GM23338 (cell line): Measurements from ENCODE around the gene TBX1. TPM values are rescaled to one million over a fixed set of nuclear protein-coding genes. Genes with fewer than 3 reads are reported as not detected.

Experiments used
- ATAC-seq: fragments of 200-7000 bp; cut with Tn5 transposase; 3 replicates; pipeline ENCODE4 v1.9.1; 2020
- DNase-seq: peaks from one replicate; pipeline ENCODE4 v3.0.0-alpha.2; 2015; ENCODE audit warnings: low spot score
- H2AFZ ChIP-seq: fragments of 200-600 bp; sonication (generic); 2 replicates; pipeline ENCODE4 v1.8.0; 2016; ENCODE audit warnings: antibody characterized with exemption, mild to moderate bottlenecking, moderate library complexity
- H3F3A ChIP-seq: fragments of 200-600 bp; sonication (generic); replicated peaks from 2 replicates; pipeline ENCODE4 v1.8.0; 2017; ENCODE audit warnings: antibody characterized with exemption, mixed run types, low read depth
- H3K27ac ChIP-seq: fragments of 200-600 bp; sonication (generic); 2 replicates; pipeline ENCODE4 v1.6.1; 2016; ENCODE audit warnings: low read depth
- H3K27me3 ChIP-seq: fragments of 200-600 bp; sonication (generic); 2 replicates; pipeline ENCODE4 v1.8.0; 2016; ENCODE audit warnings: mild to moderate bottlenecking, mixed run types, moderate library complexity; ENCODE audit not compliant: insufficient read depth
- H3K36me3 ChIP-seq: fragments of 200-600 bp; sonication (generic); 2 replicates; pipeline ENCODE4 v1.8.0; 2016; ENCODE audit warnings: mild to moderate bottlenecking; ENCODE audit not compliant: insufficient read depth
- H3K4me1 ChIP-seq: fragments of 200-600 bp; sonication (generic); 2 replicates; pipeline ENCODE4 v1.8.0; 2016; ENCODE audit warnings: mild to moderate bottlenecking, moderate library complexity; ENCODE audit not compliant: insufficient read depth
- H3K4me2 ChIP-seq: fragments of 200-600 bp; sonication (generic); 2 replicates; pipeline ENCODE4 v1.7.1; 2017; ENCODE audit warnings: mixed run types
- H3K4me3 ChIP-seq: fragments of 200-600 bp; sonication (generic); 2 replicates; pipeline ENCODE4 v1.6.1; 2016; ENCODE audit warnings: mixed run types
- H3K79me2 ChIP-seq: fragments of 200-600 bp; sonication (generic); replicated peaks from 2 replicates; pipeline ENCODE4 v1.8.0; 2017; ENCODE audit warnings: mild to moderate bottlenecking; ENCODE audit not compliant: insufficient read depth
- H3K9me2 ChIP-seq: fragments of 200-600 bp; sonication (generic); 2 replicates; pipeline ENCODE4 v1.8.0; 2017; ENCODE audit not compliant: insufficient read depth
- H4K20me1 ChIP-seq: fragments of 200-600 bp; sonication (generic); replicated peaks from 2 replicates; pipeline ENCODE4 v1.8.0; 2017; ENCODE audit warnings: mild to moderate bottlenecking; ENCODE audit not compliant: insufficient read depth
- H3K27ac Mint-ChIP-seq: 2 replicates; pipeline ENCODE4 v1.8.0; 2020; ENCODE audit warnings: inconsistent platforms, mild to moderate bottlenecking, moderate library complexity, mixed read lengths
- H3K27me3 Mint-ChIP-seq: 3 replicates; pipeline ENCODE4 v1.8.0; 2022; ENCODE audit warnings: low read depth, mild to moderate bottlenecking, moderate library complexity, mixed read lengths, inconsistent platforms; ENCODE audit not compliant: insufficient read depth, poor library complexity
- H3K36me3 Mint-ChIP-seq: 3 replicates; pipeline ENCODE4 v1.8.0; 2021; ENCODE audit warnings: low read depth, mild to moderate bottlenecking, inconsistent platforms, moderate library complexity, mixed read lengths
- H3K4me1 Mint-ChIP-seq: 3 replicates; pipeline ENCODE4 v1.8.0; 2020; ENCODE audit warnings: mild to moderate bottlenecking, inconsistent platforms, mixed read lengths
- H3K4me3 Mint-ChIP-seq: 3 replicates; pipeline ENCODE4 v1.8.0; 2021; ENCODE audit warnings: moderate library complexity, mild to moderate bottlenecking, inconsistent platforms, mixed read lengths
- H3K9me3 Mint-ChIP-seq: 3 replicates; pipeline ENCODE4 v1.8.0; 2020; ENCODE audit warnings: moderate library complexity, mild to moderate bottlenecking, inconsistent platforms, mixed read lengths
- CREB1 ChIP-seq: fragments of 250-450 bp; sonication (Bioruptor Pico); IDR thresholded peaks from 2 replicates; pipeline ENCODE4 v1.5.0; 2020; ENCODE audit warnings: low read depth, mild to moderate bottlenecking, moderate library complexity
- CTCF ChIP-seq, 2 experiments: fragments of 200-600 bp in 1 of 2; sonication (generic) in 1 of 2; conservative IDR thresholded peaks; 2 replicates each; pipeline versions ENCODE4 v1.5.1 to v1.6.1; 2016 to 2017; ENCODE audit warnings: antibody characterized with exemption in 2 of 2, low read depth in 2 of 2, mild to moderate bottlenecking in 2 of 2, moderate library complexity in 1 of 2
- ETS1 ChIP-seq: IDR thresholded peaks from 2 replicates; pipeline ENCODE4 v1.6.1; 2016; ENCODE audit warnings: antibody characterized with exemption
- EZH2 ChIP-seq: fragments of 200-600 bp; sonication (generic); IDR thresholded peaks from one replicate; pipeline ENCODE4 v1.8.0; 2017; ENCODE audit warnings: antibody characterized with exemption, mild to moderate bottlenecking, low read depth; ENCODE audit not compliant: unreplicated experiment
- EZH2phosphoT487 ChIP-seq: fragments of 200-600 bp; sonication (generic); IDR thresholded peaks from one replicate; pipeline ENCODE4 v1.8.1; 2018; ENCODE audit warnings: antibody characterized with exemption; ENCODE audit not compliant: unreplicated experiment
- polyA plus RNA-seq: library from polyadenylated mRNA; unstranded; fragments of >200 nt; fragmentation: Nextera tagmentation; extraction: Ambion mirVana; gene quantifications from 2 replicates; pipeline ENCODE4 v1.2.1, GENCODE V29; 2016
- total RNA-seq: library from RNA; depleted of rRNA; stranded (reverse); fragments of >200 nt; shearing (Covaris generic); gene quantifications from 2 replicates; pipeline ENCODE4 v1.2.3, GENCODE V29; 2014
- TF ChIP-seq, protein P1 (sequence below): fragments of 250-450 bp; sonication (Bioruptor Pico); IDR thresholded peaks from 2 replicates; pipeline ENCODE4 v1.5.0; 2020; ENCODE audit warnings: mild to moderate bottlenecking, moderate library complexity

The TBX1 gene
- total and polyA plus RNA-seq, 2 experiments from 2014 or later = 0.19 to 0.66 TPM

- TF ChIP-seq, protein P1, sequence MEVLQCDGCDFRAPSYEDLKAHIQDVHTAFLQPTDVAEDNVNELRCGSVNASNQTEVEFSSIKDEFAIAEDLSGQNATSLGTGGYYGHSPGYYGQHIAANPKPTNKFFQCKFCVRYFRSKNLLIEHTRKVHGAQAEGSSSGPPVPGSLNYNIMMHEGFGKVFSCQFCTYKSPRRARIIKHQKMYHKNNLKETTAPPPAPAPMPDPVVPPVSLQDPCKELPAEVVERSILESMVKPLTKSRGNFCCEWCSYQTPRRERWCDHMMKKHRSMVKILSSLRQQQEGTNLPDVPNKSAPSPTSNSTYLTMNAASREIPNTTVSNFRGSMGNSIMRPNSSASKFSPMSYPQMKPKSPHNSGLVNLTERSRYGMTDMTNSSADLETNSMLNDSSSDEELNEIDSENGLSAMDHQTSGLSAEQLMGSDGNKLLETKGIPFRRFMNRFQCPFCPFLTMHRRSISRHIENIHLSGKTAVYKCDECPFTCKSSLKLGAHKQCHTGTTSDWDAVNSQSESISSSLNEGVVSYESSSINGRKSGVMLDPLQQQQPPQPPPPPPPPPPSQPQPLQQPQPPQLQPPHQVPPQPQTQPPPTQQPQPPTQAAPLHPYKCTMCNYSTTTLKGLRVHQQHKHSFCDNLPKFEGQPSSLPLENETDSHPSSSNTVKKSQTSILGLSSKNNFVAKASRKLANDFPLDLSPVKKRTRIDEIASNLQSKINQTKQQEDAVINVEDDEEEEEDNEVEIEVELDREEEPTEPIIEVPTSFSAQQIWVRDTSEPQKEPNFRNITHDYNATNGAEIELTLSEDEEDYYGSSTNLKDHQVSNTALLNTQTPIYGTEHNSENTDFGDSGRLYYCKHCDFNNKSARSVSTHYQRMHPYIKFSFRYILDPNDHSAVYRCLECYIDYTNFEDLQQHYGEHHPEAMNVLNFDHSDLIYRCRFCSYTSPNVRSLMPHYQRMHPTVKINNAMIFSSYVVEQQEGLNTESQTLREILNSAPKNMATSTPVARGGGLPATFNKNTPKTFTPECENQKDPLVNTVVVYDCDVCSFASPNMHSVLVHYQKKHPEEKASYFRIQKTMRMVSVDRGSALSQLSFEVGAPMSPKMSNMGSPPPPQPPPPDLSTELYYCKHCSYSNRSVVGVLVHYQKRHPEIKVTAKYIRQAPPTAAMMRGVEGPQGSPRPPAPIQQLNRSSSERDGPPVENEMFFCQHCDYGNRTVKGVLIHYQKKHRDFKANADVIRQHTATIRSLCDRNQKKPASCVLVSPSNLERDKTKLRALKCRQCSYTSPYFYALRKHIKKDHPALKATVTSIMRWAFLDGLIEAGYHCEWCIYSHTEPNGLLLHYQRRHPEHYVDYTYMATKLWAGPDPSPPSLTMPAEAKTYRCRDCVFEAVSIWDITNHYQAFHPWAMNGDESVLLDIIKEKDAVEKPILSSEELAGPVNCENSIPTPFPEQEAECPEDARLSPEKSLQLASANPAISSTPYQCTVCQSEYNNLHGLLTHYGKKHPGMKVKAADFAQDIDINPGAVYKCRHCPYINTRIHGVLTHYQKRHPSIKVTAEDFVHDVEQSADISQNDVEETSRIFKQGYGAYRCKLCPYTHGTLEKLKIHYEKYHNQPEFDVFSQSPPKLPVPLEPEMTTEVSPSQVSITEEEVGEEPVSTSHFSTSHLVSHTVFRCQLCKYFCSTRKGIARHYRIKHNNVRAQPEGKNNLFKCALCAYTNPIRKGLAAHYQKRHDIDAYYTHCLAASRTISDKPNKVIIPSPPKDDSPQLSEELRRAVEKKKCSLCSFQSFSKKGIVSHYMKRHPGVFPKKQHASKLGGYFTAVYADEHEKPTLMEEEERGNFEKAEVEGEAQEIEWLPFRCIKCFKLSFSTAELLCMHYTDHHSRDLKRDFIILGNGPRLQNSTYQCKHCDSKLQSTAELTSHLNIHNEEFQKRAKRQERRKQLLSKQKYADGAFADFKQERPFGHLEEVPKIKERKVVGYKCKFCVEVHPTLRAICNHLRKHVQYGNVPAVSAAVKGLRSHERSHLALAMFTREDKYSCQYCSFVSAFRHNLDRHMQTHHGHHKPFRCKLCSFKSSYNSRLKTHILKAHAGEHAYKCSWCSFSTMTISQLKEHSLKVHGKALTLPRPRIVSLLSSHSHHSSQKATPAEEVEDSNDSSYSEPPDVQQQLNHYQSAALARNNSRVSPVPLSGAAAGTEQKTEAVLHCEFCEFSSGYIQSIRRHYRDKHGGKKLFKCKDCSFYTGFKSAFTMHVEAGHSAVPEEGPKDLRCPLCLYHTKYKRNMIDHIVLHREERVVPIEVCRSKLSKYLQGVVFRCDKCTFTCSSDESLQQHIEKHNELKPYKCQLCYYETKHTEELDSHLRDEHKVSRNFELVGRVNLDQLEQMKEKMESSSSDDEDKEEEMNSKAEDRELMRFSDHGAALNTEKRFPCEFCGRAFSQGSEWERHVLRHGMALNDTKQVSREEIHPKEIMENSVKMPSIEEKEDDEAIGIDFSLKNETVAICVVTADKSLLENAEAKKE (CRISPR knock-in tag) = no peak
Observed at GRCh38 chr22:19789406-19789805, 28.8 kb downstream of the TBX1 start (continued).

DNA sequence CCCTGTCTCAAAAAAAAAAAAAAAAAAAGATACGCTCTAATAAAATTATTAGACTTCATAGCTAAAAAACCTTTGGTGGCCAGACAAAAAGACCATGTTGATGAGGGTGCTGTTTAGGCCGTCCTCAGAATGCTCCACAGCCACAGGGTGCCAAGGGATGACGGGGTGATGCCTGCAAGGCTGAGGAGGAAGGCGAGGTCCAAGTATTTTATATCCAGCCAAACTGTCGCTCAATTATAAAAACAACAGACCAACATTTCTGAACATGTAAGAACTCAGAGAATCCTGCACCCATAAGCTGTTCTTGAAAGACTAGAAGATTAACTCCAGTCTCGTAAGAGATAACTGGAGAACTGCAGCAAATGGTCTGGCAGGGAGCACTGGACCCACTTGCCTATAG lies 29.2 kb downstream of the TBX1 start:
- Histone ChIP-seq H3K4me2 (no peak overlapping the region), H3K4me3 (no peak overlapping the region), H3K9me2 (no peaks in the 10 kb centered on the region), H2AFZ (no peak overlapping the region), H4K20me1 (no peaks in the 10 kb centered on the region; the same call in 1 of the 2 replicates), H3K36me3 (no peaks in the 10 kb centered on the region; the same call in 1 of the 2 replicates), H3K79me2 (no peaks in the 10 kb centered on the region), H3K27ac (no peak overlapping the region), H3K4me1 (no peaks in the 10 kb centered on the region), H3F3A (no peaks in the 10 kb centered on the region), H3K27me3 (no peaks in the 10 kb centered on the region)
- H3K27ac Mint-ChIP-seq = no peak overlapping the region
- no peaks in the 10 kb centered on the region; the same call in 2 of the 3 replicates for H3K4me1 Mint-ChIP-seq
- H3K4me3 Mint-ChIP-seq = no peak overlapping the region
- peaks cover 4% of the 10 kb centered on the region; the same call in 2 of the 3 replicates for H3K36me3 Mint-ChIP-seq
- peaks cover 7% of the 10 kb centered on the region for H3K27me3 Mint-ChIP-seq
- ATAC-seq (no peak), DNase-seq (no peak)
- H3K9me3 Mint-ChIP-seq = no peaks in the 10 kb centered on the region
- TF ChIP-seq EZH2phosphoT487 (no peak), CREB1 (CRISPR knock-in tag) (no peak), CTCF (conservative IDR thresholded peaks at IDR 0.05; ENCODE audit: low read depth in 2 of 2) (no peak), EZH2 (no peak), ETS1 (no peak)
- TF ChIP-seq, protein P1 (CRISPR knock-in tag) = no peak
